GM18858 (cell line): ENCODE data around the gene AP5Z1.
A peak's percentile ranks its signal among the peaks of the same experiment; 100 is the strongest.

Source experiments
- ATAC-seq: cut with Tn5 transposase; IDR thresholded peaks from one replicate; pipeline ENCODE4 v1.9.1; 2021; ENCODE audit not compliant: unreplicated experiment

The AP5Z1 gene

GRCh38 chr7:4745265-4745919 lies 30.0 kb upstream of the AP5Z1 start:
- no peak for ATAC-seq

- no peak for ATAC-seq
Measured at GRCh38 chr7:4745971-4746919, 29.2 kb upstream of the AP5Z1 start.

GRCh38 chr7:4747013-4747412 lies 28.4 kb upstream of the AP5Z1 start:
- no peak for ATAC-seq

GRCh38 chr7:4747746-4748145 lies 27.7 kb upstream of the AP5Z1 start:
- ATAC-seq = no peak

- ATAC-seq = no peak
Measured at GRCh38 chr7:4748231-4748681, 27.2 kb upstream of the AP5Z1 start.

GRCh38 chr7:4749363-4749762 lies 26.1 kb upstream of the AP5Z1 start:
- ATAC-seq = no peak

GRCh38 chr7:4749798-4750197 lies 25.6 kb upstream of the AP5Z1 start:
- no peak for ATAC-seq

GRCh38 chr7:4751398-4751947 lies 23.9 kb upstream of the AP5Z1 start:
- no peak for ATAC-seq

GRCh38 chr7:4753598-4754432 lies 21.6 kb upstream of the AP5Z1 start:
- peak; percentile 88 for ATAC-seq

- ATAC-seq = no peak
Measured at GRCh38 chr7:4754433-4755010, 20.9 kb upstream of the AP5Z1 start.

GRCh38 chr7:4755045-4755444 lies 20.4 kb upstream of the AP5Z1 start:
- ATAC-seq = no peak

GRCh38 chr7:4758111-4758510 lies 17.3 kb upstream of the AP5Z1 start:
- no peak for ATAC-seq

- ATAC-seq = no peak
Measured at GRCh38 chr7:4758791-4759190, 16.6 kb upstream of the AP5Z1 start.

- ATAC-seq = no peak
Measured at GRCh38 chr7:4759211-4759610, 16.2 kb upstream of the AP5Z1 start.

- ATAC-seq = no peak
Measured at GRCh38 chr7:4760952-4761351, 14.5 kb upstream of the AP5Z1 start.

- no peak for ATAC-seq
Measured at GRCh38 chr7:4762121-4763055, 13.0 kb upstream of the AP5Z1 start.

- ATAC-seq = no peak
Measured at GRCh38 chr7:4763091-4763793, 12.2 kb upstream of the AP5Z1 start.

- no peak for ATAC-seq
Measured at GRCh38 chr7:4763794-4764185, 11.6 kb upstream of the AP5Z1 start.

GRCh38 chr7:4764402-4765007 lies 10.9 kb upstream of the AP5Z1 start:
- no peak for ATAC-seq
